ENCODE results near the gene ALDH4A1.

Gene ALDH4A1

DNA sequence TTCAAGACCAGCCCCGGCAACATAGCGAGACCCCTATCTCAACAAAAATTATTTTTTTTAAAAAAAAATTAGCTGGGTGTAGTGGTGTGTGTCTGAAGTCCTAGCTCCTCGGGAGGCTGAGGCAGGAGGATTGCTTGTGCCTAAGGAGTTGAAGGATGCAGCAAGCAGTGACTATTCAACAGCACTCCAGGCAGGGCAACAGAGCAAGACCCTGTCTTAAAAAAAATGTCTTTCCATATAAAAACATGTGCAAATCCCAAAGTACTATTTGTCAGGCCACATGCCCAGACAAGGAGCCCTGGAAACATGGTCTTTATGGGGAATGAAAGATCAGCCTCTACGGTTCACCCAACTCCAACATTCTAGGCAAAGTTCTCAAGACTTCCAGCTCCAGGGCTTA, 40.8 kb upstream of the ALDH4A1 start:
- DNase-seq (ENCODE audit: low read depth), result no peak
- TF ChIP-seq, protein P1, sequence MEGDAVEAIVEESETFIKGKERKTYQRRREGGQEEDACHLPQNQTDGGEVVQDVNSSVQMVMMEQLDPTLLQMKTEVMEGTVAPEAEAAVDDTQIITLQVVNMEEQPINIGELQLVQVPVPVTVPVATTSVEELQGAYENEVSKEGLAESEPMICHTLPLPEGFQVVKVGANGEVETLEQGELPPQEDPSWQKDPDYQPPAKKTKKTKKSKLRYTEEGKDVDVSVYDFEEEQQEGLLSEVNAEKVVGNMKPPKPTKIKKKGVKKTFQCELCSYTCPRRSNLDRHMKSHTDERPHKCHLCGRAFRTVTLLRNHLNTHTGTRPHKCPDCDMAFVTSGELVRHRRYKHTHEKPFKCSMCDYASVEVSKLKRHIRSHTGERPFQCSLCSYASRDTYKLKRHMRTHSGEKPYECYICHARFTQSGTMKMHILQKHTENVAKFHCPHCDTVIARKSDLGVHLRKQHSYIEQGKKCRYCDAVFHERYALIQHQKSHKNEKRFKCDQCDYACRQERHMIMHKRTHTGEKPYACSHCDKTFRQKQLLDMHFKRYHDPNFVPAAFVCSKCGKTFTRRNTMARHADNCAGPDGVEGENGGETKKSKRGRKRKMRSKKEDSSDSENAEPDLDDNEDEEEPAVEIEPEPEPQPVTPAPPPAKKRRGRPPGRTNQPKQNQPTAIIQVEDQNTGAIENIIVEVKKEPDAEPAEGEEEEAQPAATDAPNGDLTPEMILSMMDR (conservative IDR thresholded peaks at IDR 0.05; ENCODE audit: low read length), result no peak
- no peak overlapping the region for H3K4me3 ChIP-seq (ENCODE audit: low read length)

DNA sequence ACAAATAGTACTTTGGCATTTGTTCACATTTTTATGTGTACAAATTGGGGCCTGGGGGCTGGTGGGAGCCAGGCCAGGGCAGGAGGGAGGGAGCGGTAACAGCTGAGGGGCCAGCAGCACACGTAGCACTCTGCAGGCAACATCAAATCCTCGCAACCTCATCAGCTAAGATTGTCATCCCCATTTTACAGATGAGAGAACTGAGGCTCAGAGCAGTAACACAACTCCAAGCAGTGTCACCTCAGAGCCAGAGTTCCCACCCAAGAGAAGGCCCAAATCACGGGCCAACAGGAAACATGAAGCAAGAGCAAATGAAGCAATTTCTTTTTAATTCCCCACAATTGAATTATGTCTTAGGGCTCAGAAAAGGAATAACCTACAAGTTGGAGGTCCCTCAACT, 40.0 kb upstream of the ALDH4A1 start:
- TF ChIP-seq, protein P1 (conservative IDR thresholded peaks at IDR 0.05; ENCODE audit: low read length), result no peak
- DNase-seq (ENCODE audit: low read depth), result no peak
- no peak overlapping the region for H3K4me3 ChIP-seq (ENCODE audit: low read length)

DNA sequence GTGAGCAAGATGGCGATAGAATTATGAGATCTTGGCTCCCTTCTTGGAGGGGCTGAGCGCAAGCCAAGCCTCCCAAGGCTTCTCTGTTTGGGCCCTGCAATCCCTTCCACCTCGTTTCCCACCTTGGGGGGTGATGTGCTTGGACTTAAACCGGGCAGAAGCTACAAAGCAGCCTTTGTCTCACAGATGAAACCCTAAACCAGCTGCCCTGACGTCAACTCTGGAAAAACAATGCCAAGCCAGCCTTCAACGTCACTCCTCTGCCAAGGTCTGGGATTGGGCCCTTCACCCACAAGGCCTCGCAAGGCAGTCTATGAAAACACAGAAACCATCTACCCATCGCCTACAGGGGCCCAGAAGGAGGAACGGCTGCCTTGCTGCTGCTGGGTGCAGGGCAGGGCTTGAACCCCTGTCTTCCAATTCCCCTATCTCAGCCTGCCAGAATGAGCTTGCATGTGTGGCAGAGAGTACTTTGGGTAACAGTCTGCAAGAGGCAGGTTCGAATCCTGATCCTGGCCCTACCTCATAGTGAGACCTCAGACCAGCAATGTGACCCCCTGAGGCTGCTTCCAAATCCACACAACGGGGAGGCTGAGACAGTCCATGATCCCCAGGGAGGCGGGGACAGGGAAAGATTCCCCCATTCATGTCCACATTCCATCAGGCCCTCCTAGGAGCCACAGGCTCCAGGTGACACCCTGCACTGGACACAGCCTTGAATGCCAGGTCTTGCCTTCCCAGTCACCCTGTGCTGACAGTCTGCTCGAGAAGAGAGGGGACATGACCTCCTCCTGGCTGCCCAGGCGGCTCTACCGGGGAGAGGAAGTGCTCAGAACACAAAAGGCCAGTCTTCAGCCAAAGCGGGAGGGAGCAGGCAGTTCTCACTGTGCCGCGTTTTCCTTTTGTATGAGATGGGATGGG, 39.1 kb upstream of the ALDH4A1 start:
- TF ChIP-seq, protein P1 (conservative IDR thresholded peaks at IDR 0.05; ENCODE audit: low read length), result no peak
- H3K4me3 ChIP-seq (ENCODE audit: low read length), result no peak overlapping the region
- peak; percentile 62 for DNase-seq (ENCODE audit: low read depth)

DNA sequence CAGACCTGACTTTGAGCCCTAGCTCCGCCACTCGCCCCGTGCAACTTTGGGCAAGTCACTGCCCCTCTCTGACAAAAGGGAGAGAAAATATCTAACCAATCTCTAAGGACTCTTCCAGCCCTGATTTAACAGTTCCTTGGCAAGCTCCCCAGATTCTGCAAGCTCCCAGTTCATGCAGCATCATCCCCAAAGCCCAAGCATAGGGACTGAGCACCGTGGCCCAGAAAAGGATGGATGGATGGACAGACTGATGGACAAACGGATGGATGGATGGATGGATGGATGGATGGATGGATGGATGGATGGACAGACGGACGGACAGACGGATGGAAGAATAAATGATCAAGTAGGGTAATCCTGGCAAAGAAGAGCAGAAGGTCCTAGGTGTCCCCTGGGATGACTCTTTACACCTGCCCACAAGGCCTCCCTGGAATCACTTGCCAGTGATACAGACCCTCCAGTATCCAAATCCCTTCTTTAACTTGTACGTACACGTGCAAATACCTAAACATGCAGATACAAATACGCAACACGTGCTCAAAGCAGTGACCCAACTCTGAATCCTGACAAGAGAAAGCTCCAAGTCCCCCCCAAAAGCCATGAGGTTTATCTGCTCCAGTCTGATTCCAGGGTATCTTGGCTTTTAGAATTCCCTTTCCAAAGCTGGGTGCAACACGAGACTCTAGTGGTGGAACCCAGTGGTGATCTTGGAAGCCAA, 38.1 kb upstream of the ALDH4A1 start:
- TF ChIP-seq, protein P1 (conservative IDR thresholded peaks at IDR 0.05; ENCODE audit: low read length), result no peak
- H3K4me3 ChIP-seq (ENCODE audit: low read length), result no peak overlapping the region
- peak; percentile 54 for DNase-seq (ENCODE audit: low read depth)

DNA sequence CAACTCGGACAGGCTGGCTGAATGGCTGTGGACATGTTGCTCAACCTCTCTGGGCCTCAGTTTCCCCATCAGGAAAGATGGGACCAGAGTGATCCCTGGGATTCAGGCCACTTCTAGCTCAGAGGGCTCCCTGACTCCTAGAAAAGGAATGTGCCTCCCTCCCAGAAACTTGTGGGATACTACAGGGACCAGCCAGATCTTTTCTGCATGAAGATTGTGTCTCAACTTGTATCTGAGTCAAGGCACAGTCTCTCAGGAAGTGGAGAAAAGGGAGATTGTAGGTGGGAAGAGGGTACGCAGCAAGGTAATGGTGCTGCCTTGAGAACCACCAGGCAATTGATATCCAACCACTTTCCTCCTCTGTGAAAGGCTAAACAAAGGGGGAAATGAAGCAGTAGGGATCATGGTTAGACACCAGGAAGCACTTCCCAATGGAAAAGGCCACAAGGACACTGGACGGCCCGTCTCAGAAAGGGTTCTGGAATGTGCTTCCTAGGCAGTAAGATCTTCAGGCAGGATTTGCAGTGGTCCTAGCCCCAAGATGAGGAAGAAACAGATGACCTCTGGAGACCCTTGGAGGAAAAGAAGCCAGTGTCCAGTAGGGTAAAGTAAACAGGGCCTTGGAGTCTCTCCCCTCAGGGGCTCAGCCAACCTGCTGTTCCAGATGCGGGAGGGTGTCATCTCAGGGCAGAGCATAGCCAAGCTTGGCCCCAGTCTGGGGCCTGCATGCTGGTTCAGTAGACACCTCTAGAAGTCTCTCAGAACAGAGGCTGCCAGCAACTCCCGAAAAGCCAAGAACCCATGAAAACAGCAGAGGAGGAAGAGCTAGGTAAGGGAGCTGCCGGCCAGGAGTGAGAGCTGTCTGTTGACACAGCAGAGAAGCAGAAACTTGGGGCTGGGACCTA, 37.3 kb upstream of the ALDH4A1 start:
- no peak overlapping the region for H3K4me3 ChIP-seq (ENCODE audit: low read length)
- peak; percentile 71 for DNase-seq (ENCODE audit: low read depth)
- TF ChIP-seq, protein P1 (conservative IDR thresholded peaks at IDR 0.05; ENCODE audit: low read length), result no peak

DNA sequence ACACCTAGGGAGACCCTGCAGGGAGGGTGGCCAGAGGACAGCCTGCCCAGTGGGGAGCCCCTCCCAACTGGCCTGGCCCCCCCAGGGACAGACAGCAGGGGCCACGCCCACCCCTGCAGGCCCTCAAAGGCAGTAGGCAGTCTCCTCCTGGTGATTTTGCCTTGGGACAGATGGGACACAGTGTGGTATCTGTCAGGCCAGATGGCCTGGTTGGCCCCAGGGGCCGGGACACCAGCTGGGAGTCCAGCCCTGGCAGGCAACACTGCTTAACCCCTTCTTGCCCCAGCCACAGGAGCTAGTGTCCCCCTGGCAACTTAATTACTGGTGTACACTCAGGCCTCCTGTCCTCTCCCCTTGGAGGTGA, 36.3 kb upstream of the ALDH4A1 start:
- TF ChIP-seq, protein P1 (conservative IDR thresholded peaks at IDR 0.05; ENCODE audit: low read length), result no peak
- no peak for DNase-seq (ENCODE audit: low read depth)
- no peak overlapping the region for H3K4me3 ChIP-seq (ENCODE audit: low read length)

Data from AG10803 (cell line).